ENCODE results near the gene CCNB1IP1. TPM values are rescaled to one million over a fixed set of nuclear protein-coding genes. Genes with fewer than 3 reads are reported as not detected.

CCNB1IP1 gene
- total RNA-seq: 54.8 and 68.8 TPM in 2 replicates

GRCh38 chr14:20332788-20333493, at the start of gene CCNB1IP1:
TSS of gene CCNB1IP1 (minus strand) at chr14:20333279. CDS start at chr14:20316523, 16,756 bp downstream.
- peak within 1 kb of the TSS; percentile 83 for H3K4me3 ChIP-seq (ENCODE audit: low read depth, low read length)
- peak; percentile 62 for DNase-seq (ENCODE audit: low read depth)
- no peak for TF ChIP-seq CTCF (conservative IDR thresholded peaks at IDR 0.05; ENCODE audit: low read depth, low read length)

GRCh38 chr14:20382526-20382925, 49.4 kb upstream of the CCNB1IP1 start:
- TF ChIP-seq CTCF (conservative IDR thresholded peaks at IDR 0.05; ENCODE audit: low read depth, low read length): no peak
- no peak overlapping the region for H3K4me3 ChIP-seq (ENCODE audit: low read depth, low read length)
- no peak for DNase-seq (ENCODE audit: low read depth)

GRCh38 chr14:20381341-20381740, 48.3 kb upstream of the CCNB1IP1 start:
- no peak for TF ChIP-seq CTCF (conservative IDR thresholded peaks at IDR 0.05; ENCODE audit: low read depth, low read length)
- no peak for DNase-seq (ENCODE audit: low read depth)
- no peak overlapping the region for H3K4me3 ChIP-seq (ENCODE audit: low read depth, low read length)

GRCh38 chr14:20380681-20381080, 47.6 kb upstream of the CCNB1IP1 start:
- no peak for TF ChIP-seq CTCF (conservative IDR thresholded peaks at IDR 0.05; ENCODE audit: low read depth, low read length)
- DNase-seq (ENCODE audit: low read depth): no peak
- no peak overlapping the region for H3K4me3 ChIP-seq (ENCODE audit: low read depth, low read length)

GRCh38 chr14:20379743-20380142, 46.7 kb upstream of the CCNB1IP1 start:
- no peak for TF ChIP-seq CTCF (conservative IDR thresholded peaks at IDR 0.05; ENCODE audit: low read depth, low read length)
- DNase-seq (ENCODE audit: low read depth): no peak
- H3K4me3 ChIP-seq (ENCODE audit: low read depth, low read length): no peak overlapping the region

- TF ChIP-seq CTCF (conservative IDR thresholded peaks at IDR 0.05; ENCODE audit: low read depth, low read length): no peak
- DNase-seq (ENCODE audit: low read depth): no peak
- no peak overlapping the region for H3K4me3 ChIP-seq (ENCODE audit: low read depth, low read length)
Observed at GRCh38 chr14:20377171-20377570, 44.1 kb upstream of the CCNB1IP1 start.

- H3K4me3 ChIP-seq (ENCODE audit: low read depth, low read length): no peak overlapping the region
- no peak for DNase-seq (ENCODE audit: low read depth)
- TF ChIP-seq CTCF (conservative IDR thresholded peaks at IDR 0.05; ENCODE audit: low read depth, low read length): no peak
Observed at GRCh38 chr14:20376071-20376588, 43.1 kb upstream of the CCNB1IP1 start.
